ENCODE data around the gene GNL3.

Gene GNL3

GRCh38 chr3:52733256-52733891, 47.5 kb downstream of the GNL3 start:
- Histone ChIP-seq H3K27me3 (replicated peaks; ENCODE audit: control insufficient read depth, insufficient read depth, low read length, poor library complexity, severe bottlenecking) (no peaks in the 10 kb centered on the region), H3K36me3 (ENCODE audit: control insufficient read depth, insufficient read depth, low read length) (peaks cover 28% of the 10 kb centered on the region), H3K4me3 (ENCODE audit: insufficient read depth, low read depth, low read length, poor library complexity, severe bottlenecking) (no peak overlapping the region), H3K27ac (ENCODE audit: insufficient read depth, low read length, poor library complexity, severe bottlenecking) (no peak overlapping the region), H3K4me1 (ENCODE audit: control insufficient read depth, insufficient read depth, low read length, poor library complexity, severe bottlenecking) (no peaks in the 10 kb centered on the region), H3K9me3 (ENCODE audit: control insufficient read depth, low read length) (no peaks in the 10 kb centered on the region)
- DNase-seq: no peak

GRCh38 chr3:52739730-52740129, 53.9 kb downstream of the GNL3 start:
- H3K36me3 ChIP-seq (ENCODE audit: control insufficient read depth, insufficient read depth, low read length): peaks cover 31% of the 10 kb centered on the region
- no peaks in the 10 kb centered on the region for H3K9me3 ChIP-seq (ENCODE audit: control insufficient read depth, low read length)
- no peak overlapping the region for H3K27ac ChIP-seq (ENCODE audit: insufficient read depth, low read length, poor library complexity, severe bottlenecking)
- no peaks in the 10 kb centered on the region for H3K4me1 ChIP-seq (ENCODE audit: control insufficient read depth, insufficient read depth, low read length, poor library complexity, severe bottlenecking)
- H3K4me3 ChIP-seq (ENCODE audit: insufficient read depth, low read depth, low read length, poor library complexity, severe bottlenecking): no peak overlapping the region
- DNase-seq: no peak
- H3K27me3 ChIP-seq (replicated peaks; ENCODE audit: control insufficient read depth, insufficient read depth, low read length, poor library complexity, severe bottlenecking): no peaks in the 10 kb centered on the region

- no peak overlapping the region for H3K27ac ChIP-seq (ENCODE audit: insufficient read depth, low read length, poor library complexity, severe bottlenecking)
- H3K36me3 ChIP-seq (ENCODE audit: control insufficient read depth, insufficient read depth, low read length): peaks cover 50% of the 10 kb centered on the region
- no peaks in the 10 kb centered on the region for H3K4me1 ChIP-seq (ENCODE audit: control insufficient read depth, insufficient read depth, low read length, poor library complexity, severe bottlenecking)
- no peaks in the 10 kb centered on the region for H3K9me3 ChIP-seq (ENCODE audit: control insufficient read depth, low read length)
- DNase-seq: no peak
- no peaks in the 10 kb centered on the region for H3K27me3 ChIP-seq (replicated peaks; ENCODE audit: control insufficient read depth, insufficient read depth, low read length, poor library complexity, severe bottlenecking)
- no peak overlapping the region for H3K4me3 ChIP-seq (ENCODE audit: insufficient read depth, low read depth, low read length, poor library complexity, severe bottlenecking)
Observed at GRCh38 chr3:52742418-52743041, 56.7 kb downstream of the GNL3 start.

GRCh38 chr3:52743152-52743551, 57.3 kb downstream of the GNL3 start:
- Histone ChIP-seq H3K9me3 (ENCODE audit: control insufficient read depth, low read length) (no peaks in the 10 kb centered on the region), H3K4me1 (ENCODE audit: control insufficient read depth, insufficient read depth, low read length, poor library complexity, severe bottlenecking) (no peaks in the 10 kb centered on the region), H3K4me3 (ENCODE audit: insufficient read depth, low read depth, low read length, poor library complexity, severe bottlenecking) (no peak overlapping the region), H3K36me3 (ENCODE audit: control insufficient read depth, insufficient read depth, low read length) (peaks cover 50% of the 10 kb centered on the region), H3K27ac (ENCODE audit: insufficient read depth, low read length, poor library complexity, severe bottlenecking) (no peak overlapping the region), H3K27me3 (replicated peaks; ENCODE audit: control insufficient read depth, insufficient read depth, low read length, poor library complexity, severe bottlenecking) (no peaks in the 10 kb centered on the region)
- no peak for DNase-seq

- DNase-seq: no peak
- H3K9me3 ChIP-seq (ENCODE audit: control insufficient read depth, low read length): no peaks in the 10 kb centered on the region
- no peaks in the 10 kb centered on the region for H3K4me1 ChIP-seq (ENCODE audit: control insufficient read depth, insufficient read depth, low read length, poor library complexity, severe bottlenecking)
- H3K4me3 ChIP-seq (ENCODE audit: insufficient read depth, low read depth, low read length, poor library complexity, severe bottlenecking): no peak overlapping the region
- H3K27ac ChIP-seq (ENCODE audit: insufficient read depth, low read length, poor library complexity, severe bottlenecking): no peak overlapping the region
- H3K27me3 ChIP-seq (replicated peaks; ENCODE audit: control insufficient read depth, insufficient read depth, low read length, poor library complexity, severe bottlenecking): no peaks in the 10 kb centered on the region
- H3K36me3 ChIP-seq (ENCODE audit: control insufficient read depth, insufficient read depth, low read length): peaks cover 50% of the 10 kb centered on the region
Observed at GRCh38 chr3:52743721-52744120, 57.9 kb downstream of the GNL3 start.
